Measurements from ENCODE around the gene SAE1. TPM values are rescaled to one million over a fixed set of nuclear protein-coding genes. Genes with fewer than 3 reads are reported as not detected.
A peak's percentile ranks its signal among the peaks of the same experiment; 100 is the strongest.

The SAE1 gene
- total RNA-seq, 1 donor from 2014 or later: 141 TPM

GRCh38 chr19:47255879-47256692 is 125.5 kb downstream of the SAE1 start, which contains the start of gene CCDC9:
TSS of gene CCDC9 (plus strand) at chr19:47256525. CDS start at chr19:47258401, 1,876 bp downstream.
- peak; percentile 93 for DNase-seq (ENCODE audit: low spot score)
- intact Hi-C loops (cut with micrococcal nuclease): loop anchor here (1.0 to 2.0 kb wide), 4 partner anchors 12 to 595 kb away; partner anchors contain the start of genes DACT3 and ZC3H4
- H3K27ac Mint-ChIP-seq: peak within 1 kb of the TSS; percentile 95
- peaks cover 29% of the 10 kb centered on the region for H3K36me3 Mint-ChIP-seq (ENCODE audit: low read depth)
- peaks cover 31% of the 10 kb centered on the region for H3K4me1 Mint-ChIP-seq (ENCODE audit: low read depth)
- H3K27me3 Mint-ChIP-seq (ENCODE audit: insufficient read depth): peaks cover 2% of the 10 kb centered on the region
- no peaks in the 10 kb centered on the region for H3K9me3 Mint-ChIP-seq
- peak within 1 kb of the TSS; percentile 86 for H3K4me3 Mint-ChIP-seq

GRCh38 chr19:47256693-47257410 is 126.2 kb downstream of the SAE1 start:
- Mint-ChIP-seq H3K27me3 (ENCODE audit: insufficient read depth) (peaks cover 2% of the 10 kb centered on the region), H3K27ac (peak overlapping the region; percentile 95), H3K36me3 (ENCODE audit: low read depth) (peaks cover 30% of the 10 kb centered on the region), H3K4me3 (peak overlapping the region; percentile 86), H3K4me1 (ENCODE audit: low read depth) (peaks cover 31% of the 10 kb centered on the region), H3K9me3 (no peaks in the 10 kb centered on the region)
- DNase-seq (ENCODE audit: low spot score): peak; percentile 99
- intact Hi-C loops (cut with micrococcal nuclease): loop anchor here (1.0 to 2.0 kb wide), 10 partner anchors 13 to 623 kb away; partner anchors contain the start of genes BBC3, DACT3, DHX34 and INAFM1

- intact Hi-C loops (cut with micrococcal nuclease): loop anchor here (1.0 to 2.0 kb wide), 8 partner anchors 17 to 623 kb away; partner anchors contain the start of genes BBC3, DACT3, DHX34 and INAFM1
- DNase-seq (ENCODE audit: low spot score): no peak
- Mint-ChIP-seq H3K36me3 (ENCODE audit: low read depth) (peaks cover 35% of the 10 kb centered on the region), H3K27ac (peak overlapping the region; percentile 95), H3K9me3 (no peaks in the 10 kb centered on the region), H3K4me1 (ENCODE audit: low read depth) (peaks cover 31% of the 10 kb centered on the region), H3K4me3 (peak overlapping the region; percentile 86), H3K27me3 (ENCODE audit: insufficient read depth) (peaks cover 2% of the 10 kb centered on the region)
These were observed 127.0 kb downstream of the SAE1 start for GRCh38 chr19:47257411-47258169.

- intact Hi-C loops (cut with micrococcal nuclease): no loop called here
- peak overlapping the region; percentile 47 for H3K27ac Mint-ChIP-seq
- DNase-seq (ENCODE audit: low spot score): no peak
These were observed 127.8 kb downstream of the SAE1 start for GRCh38 chr19:47258434-47258833.

GRCh38 chr19:47258895-47259555 is 128.4 kb downstream of the SAE1 start:
- no peak for DNase-seq (ENCODE audit: low spot score)
- H3K4me1 Mint-ChIP-seq (ENCODE audit: low read depth): peaks cover 31% of the 10 kb centered on the region
- no peaks in the 10 kb centered on the region for H3K9me3 Mint-ChIP-seq
- H3K36me3 Mint-ChIP-seq (ENCODE audit: low read depth): peaks cover 35% of the 10 kb centered on the region
- peak overlapping the region; percentile 47 for H3K27ac Mint-ChIP-seq
- peaks cover 2% of the 10 kb centered on the region for H3K27me3 Mint-ChIP-seq (ENCODE audit: insufficient read depth)
- H3K4me3 Mint-ChIP-seq: peak overlapping the region; percentile 56
- intact Hi-C loops (cut with micrococcal nuclease): no loop called here

More at GRCh38 chr19:47258434-47258833, 127.8 kb downstream of the SAE1 start:
- peaks cover 31% of the 10 kb centered on the region for H3K4me1 Mint-ChIP-seq (ENCODE audit: low read depth)
- peak overlapping the region; percentile 56 for H3K4me3 Mint-ChIP-seq
- peaks cover 35% of the 10 kb centered on the region for H3K36me3 Mint-ChIP-seq (ENCODE audit: low read depth)
- no peaks in the 10 kb centered on the region for H3K9me3 Mint-ChIP-seq
- H3K27me3 Mint-ChIP-seq (ENCODE audit: insufficient read depth): peaks cover 2% of the 10 kb centered on the region

Other genes starting within 250 kb of the SAE1 start
- gene NPAS1, start 111.0 kb upstream of the SAE1 start, total RNA-seq: 0.39 and 0.49 TPM in 2 replicates
- gene TMEM160, start 82.2 kb upstream of the SAE1 start, total RNA-seq: 51.0 and 52.1 TPM in 2 replicates
- 111 and 114 TPM in 2 replicates for gene ZC3H4, start 17.1 kb upstream of the SAE1 start, total RNA-seq
- gene BBC3, start 100.4 kb downstream of the SAE1 start, total RNA-seq: 13.8 and 15.4 TPM in 2 replicates
- gene CCDC9, start 125.7 kb downstream of the SAE1 start, total RNA-seq: 36.6 and 39.2 TPM in 2 replicates
- gene INAFM1, start 144.1 kb downstream of the SAE1 start, total RNA-seq: 9.3 and 10.2 TPM in 2 replicates
- 1.4 and 1.5 TPM in 2 replicates for gene C5AR1, start 179.0 kb downstream of the SAE1 start, total RNA-seq
- not detected in 2 replicates for gene C5AR2, start 201.3 kb downstream of the SAE1 start, total RNA-seq
- 31.1 and 33.9 TPM in 2 replicates for gene DHX34, start 218.5 kb downstream of the SAE1 start, total RNA-seq